HEK293 (cell line): ENCODE data around the gene LRRC2.

Experiments used
- CTCF ChIA-PET: fragments of 350-600 bp; formaldehyde crosslinking; extraction: SDS; loops from one replicate; lab custom pipeline; 2021; ENCODE audit warnings: antibody characterized with exemption; lab: Yijun Ruan, JAX
- POLR2A ChIA-PET: fragments of 300-600 bp; formaldehyde crosslinking; extraction: SDS; loops from one replicate; lab custom pipeline; 2020; ENCODE audit warnings: antibody characterized with exemption, inconsistent platforms; lab: Yijun Ruan, JAX
- H3K27ac ChIP-seq: fragments of 200-500 bp; sonication (Bioruptor generic); 2 replicates; pipeline ENCODE4 v1.5.1; 2014; ENCODE audit warnings: low read depth, low read length, control low read depth, inconsistent platforms; ENCODE audit errors: extremely low read depth
- H3K36me3 ChIP-seq, 2 experiments: fragments of 200-500 bp in 1 of 2; sonication (Bioruptor generic) in 1 of 2; 1 replicate in 1 of 2; 2 replicates in 1 of 2; pipeline ENCODE4 v1.5.1; 2014 to 2017; ENCODE audit warnings: inconsistent platforms in 2 of 2, low read length in 2 of 2; ENCODE audit not compliant: control insufficient read depth in 2 of 2, insufficient read depth in 1 of 2
- H3K4me1 ChIP-seq: fragments of 200-500 bp; sonication (Bioruptor generic); 2 replicates; pipeline ENCODE4 v1.5.1; 2014; ENCODE audit warnings: mild to moderate bottlenecking, low read length, inconsistent platforms; ENCODE audit not compliant: control insufficient read depth, insufficient read depth
- H3K4me3 ChIP-seq: 2 replicates; pipeline ENCODE4 v1.5.1; 2011; ENCODE audit warnings: low read depth, mild to moderate bottlenecking, control low read depth, low read length, moderate library complexity
- H3K9me3 ChIP-seq: fragments of 200-500 bp; sonication (Bioruptor generic); 2 replicates; pipeline ENCODE4 v1.5.1; 2014; ENCODE audit warnings: low read depth, low read length, inconsistent platforms; ENCODE audit not compliant: control insufficient read depth, insufficient read depth
- EGR2 ChIP-seq: fragments of 450-650 bp; formaldehyde crosslinking; IDR thresholded peaks from 2 replicates; pipeline ENCODE4 v1.5.1; 2016; ENCODE audit warnings: low read depth, missing biosample characterization, missing genetic modification characterization
- HOXA7 ChIP-seq: sonication (generic); formaldehyde crosslinking; IDR thresholded peaks from 2 replicates; pipeline ENCODE4 v1.8.1; 2022; ENCODE audit warnings: missing genetic modification reagents, borderline replicate concordance
- KLF8 ChIP-seq: fragments of 450-650 bp; formaldehyde crosslinking; IDR thresholded peaks from 2 replicates; pipeline ENCODE4 v1.5.1; 2016; ENCODE audit warnings: missing biosample characterization, missing genetic modification characterization
- SCRT2 ChIP-seq: fragments of 450-650 bp; formaldehyde crosslinking; IDR thresholded peaks from 2 replicates; pipeline ENCODE4 v1.5.1; 2016; ENCODE audit warnings: missing biosample characterization, missing genetic modification characterization
- TCF7L2 ChIP-seq: IDR thresholded peaks from 2 replicates; pipeline ENCODE4 v1.6.1; 2011; ENCODE audit warnings: low read depth, mild to moderate bottlenecking, inconsistent platforms, low read length, moderate library complexity, borderline replicate concordance
- TSHZ1 ChIP-seq: fragments of 450-650 bp; formaldehyde crosslinking; IDR thresholded peaks from 2 replicates; pipeline ENCODE4 v1.5.1; 2016; ENCODE audit warnings: missing biosample characterization, missing genetic modification characterization, borderline replicate concordance
- ZFP3 ChIP-seq: fragments of 450-650 bp; formaldehyde crosslinking; IDR thresholded peaks from 2 replicates; pipeline ENCODE4 v1.5.1; 2016; ENCODE audit warnings: low read depth, missing biosample characterization, missing genetic modification characterization
- ZFP37 ChIP-seq: fragments of 450-650 bp; formaldehyde crosslinking; IDR thresholded peaks from 2 replicates; pipeline ENCODE4 v1.5.1; 2016; ENCODE audit warnings: missing biosample characterization, missing genetic modification characterization
- ZNF112 ChIP-seq: fragments of 450-650 bp; formaldehyde crosslinking; IDR thresholded peaks from 2 replicates; pipeline ENCODE4 v1.5.0; 2017; ENCODE audit warnings: missing biosample characterization, missing genetic modification characterization
- ZNF155 ChIP-seq: fragments of 450-650 bp; formaldehyde crosslinking; IDR thresholded peaks from 2 replicates; pipeline ENCODE4 v1.5.1; 2016; ENCODE audit warnings: missing biosample characterization, missing genetic modification characterization
- ZNF169 ChIP-seq: fragments of 450-650 bp; formaldehyde crosslinking; IDR thresholded peaks from 2 replicates; pipeline ENCODE4 v1.5.1; 2016; ENCODE audit warnings: missing biosample characterization, missing genetic modification characterization
- ZNF2 ChIP-seq: fragments of 450-650 bp; formaldehyde crosslinking; IDR thresholded peaks from 2 replicates; pipeline ENCODE4 v1.5.1; 2016; ENCODE audit warnings: missing biosample characterization, missing genetic modification characterization
- ZNF366 ChIP-seq: fragments of 450-650 bp; formaldehyde crosslinking; conservative IDR thresholded peaks from 2 replicates; pipeline ENCODE4 v1.5.1; 2016; ENCODE audit warnings: missing biosample characterization, missing genetic modification characterization
- ZNF394 ChIP-seq: fragments of 450-650 bp; formaldehyde crosslinking; IDR thresholded peaks from 2 replicates; pipeline ENCODE4 v1.5.1; 2016; ENCODE audit warnings: missing biosample characterization, missing genetic modification characterization, mild to moderate bottlenecking, moderate library complexity, borderline replicate concordance
- ZNF510 ChIP-seq: fragments of 450-650 bp; formaldehyde crosslinking; IDR thresholded peaks from 2 replicates; pipeline ENCODE4 v1.5.1; 2018; ENCODE audit warnings: mild to moderate bottlenecking, missing genetic modification characterization, missing biosample characterization; ENCODE audit not compliant: insufficient replicate concordance
- ZNF544 ChIP-seq: fragments of 450-650 bp; formaldehyde crosslinking; IDR thresholded peaks from 2 replicates; pipeline ENCODE4 v1.5.0; 2017; ENCODE audit warnings: missing biosample characterization, missing genetic modification characterization
- ZNF600 ChIP-seq: fragments of 450-650 bp; formaldehyde crosslinking; IDR thresholded peaks from 2 replicates; pipeline ENCODE4 v1.5.1; 2016; ENCODE audit warnings: missing biosample characterization, missing genetic modification characterization
- ZNF610 ChIP-seq: fragments of 450-650 bp; formaldehyde crosslinking; IDR thresholded peaks from 2 replicates; pipeline ENCODE4 v1.5.1; 2016; ENCODE audit warnings: missing biosample characterization, missing genetic modification characterization, borderline replicate concordance
- ZNF629 ChIP-seq: fragments of 450-650 bp; formaldehyde crosslinking; IDR thresholded peaks from 2 replicates; pipeline ENCODE4 v1.5.1; 2017; ENCODE audit warnings: missing biosample characterization, missing genetic modification characterization
- ZNF658 ChIP-seq: fragments of 450-650 bp; formaldehyde crosslinking; IDR thresholded peaks from 2 replicates; pipeline ENCODE4; 2016; ENCODE audit warnings: missing biosample characterization, missing genetic modification characterization
- ZNF660 ChIP-seq: fragments of 450-650 bp; IDR thresholded peaks from 2 replicates; pipeline ENCODE4 v1.5.1; 2018; ENCODE audit warnings: missing biosample characterization, mild to moderate bottlenecking, missing genetic modification characterization
- ZNF677 ChIP-seq: fragments of 450-650 bp; IDR thresholded peaks from 2 replicates; pipeline ENCODE4 v1.5.0; 2018; ENCODE audit warnings: missing biosample characterization, mild to moderate bottlenecking, missing genetic modification characterization, moderate library complexity
- ZNF768 ChIP-seq: fragments of 450-650 bp; formaldehyde crosslinking; IDR thresholded peaks from 2 replicates; pipeline ENCODE4 v1.5.1; 2018; ENCODE audit warnings: missing biosample characterization, mild to moderate bottlenecking, missing genetic modification characterization
- ZNF777 ChIP-seq: fragments of 450-650 bp; formaldehyde crosslinking; IDR thresholded peaks from 2 replicates; pipeline ENCODE4 v1.5.1; 2017; ENCODE audit warnings: missing biosample characterization, missing genetic modification characterization, borderline replicate concordance
- ZNF791 ChIP-seq: fragments of 450-650 bp; formaldehyde crosslinking; IDR thresholded peaks from 2 replicates; pipeline ENCODE4 v1.5.1; 2016; ENCODE audit warnings: missing biosample characterization, missing genetic modification characterization
- ZXDB ChIP-seq: fragments of 450-650 bp; formaldehyde crosslinking; IDR thresholded peaks from 2 replicates; pipeline ENCODE4 v1.5.1; 2016; ENCODE audit warnings: missing biosample characterization, missing genetic modification characterization
- TF ChIP-seq, protein P1 (sequence below): fragments of 450-650 bp; formaldehyde crosslinking; IDR thresholded peaks from 2 replicates; pipeline ENCODE4 v1.5.1; 2016; ENCODE audit warnings: missing biosample characterization, missing genetic modification characterization, borderline replicate concordance

LRRC2 gene

GRCh38 chr3:46584598-46585467 is 18.7 kb upstream of the LRRC2 start:
- no peak overlapping the region for H3K4me3 ChIP-seq
- H3K4me1 ChIP-seq, result no peaks in the 10 kb centered on the region
- CTCF ChIA-PET, result interaction anchor here (0.7 to 1.7 kb wide), 3 partner anchors 87 to 97 kb away, joined by 3 to 6 read pairs (median 4); partner anchors contain the start of gene RTP3
- no peaks in the 10 kb centered on the region for H3K36me3 ChIP-seq
- H3K9me3 ChIP-seq, result no peaks in the 10 kb centered on the region
- H3K27ac ChIP-seq, result no peak overlapping the region
- TF ChIP-seq KLF8 (tag by site-specific recombination), result no peak
- TF ChIP-seq ZNF394 (tag by site-specific recombination), result no peak
- TF ChIP-seq ZNF677 (tag by site-specific recombination), result no peak
- TF ChIP-seq ZNF600 (tag by site-specific recombination), result no peak
- no peak for TF ChIP-seq SCRT2 (tag by site-specific recombination)
- TF ChIP-seq ZNF610 (tag by site-specific recombination), result no peak
- TF ChIP-seq EGR2 (tag by site-specific recombination), result no peak
- no peak for TF ChIP-seq TSHZ1 (tag by site-specific recombination)
- no peak for TF ChIP-seq ZNF366 (tag by site-specific recombination)
- no peak for TF ChIP-seq ZNF791 (tag by site-specific recombination)
- TF ChIP-seq ZFP3 (tag by site-specific recombination), result no peak
- TF ChIP-seq ZNF658 (tag by site-specific recombination), result no peak
- TF ChIP-seq ZXDB (tag by site-specific recombination), result no peak
- no peak for TF ChIP-seq ZNF510
- POLR2A ChIA-PET, result no interaction called here

- POLR2A ChIA-PET, result no interaction called here
- Histone ChIP-seq H3K36me3 (no peaks in the 10 kb centered on the region), H3K9me3 (no peaks in the 10 kb centered on the region), H3K27ac (no peak overlapping the region), H3K4me1 (no peaks in the 10 kb centered on the region), H3K4me3 (no peak overlapping the region)
- CTCF ChIA-PET, result no interaction called here
- TF ChIP-seq HOXA7 (CRISPR knock-in tag), result no peak
- TF ChIP-seq ZNF660, result no peak
- TF ChIP-seq ZNF544, result no peak
- no peak for TF ChIP-seq ZNF629 (tag by site-specific recombination)
- TF ChIP-seq ZNF777, result no peak
- no peak for TF ChIP-seq ZNF169 (tag by site-specific recombination)
- no peak for TF ChIP-seq ZNF2 (tag by site-specific recombination)
- no peak for TF ChIP-seq ZNF112
- no peak for TF ChIP-seq ZNF768
- no peak for TF ChIP-seq ZFP37 (tag by site-specific recombination)
- TF ChIP-seq, protein P1, sequence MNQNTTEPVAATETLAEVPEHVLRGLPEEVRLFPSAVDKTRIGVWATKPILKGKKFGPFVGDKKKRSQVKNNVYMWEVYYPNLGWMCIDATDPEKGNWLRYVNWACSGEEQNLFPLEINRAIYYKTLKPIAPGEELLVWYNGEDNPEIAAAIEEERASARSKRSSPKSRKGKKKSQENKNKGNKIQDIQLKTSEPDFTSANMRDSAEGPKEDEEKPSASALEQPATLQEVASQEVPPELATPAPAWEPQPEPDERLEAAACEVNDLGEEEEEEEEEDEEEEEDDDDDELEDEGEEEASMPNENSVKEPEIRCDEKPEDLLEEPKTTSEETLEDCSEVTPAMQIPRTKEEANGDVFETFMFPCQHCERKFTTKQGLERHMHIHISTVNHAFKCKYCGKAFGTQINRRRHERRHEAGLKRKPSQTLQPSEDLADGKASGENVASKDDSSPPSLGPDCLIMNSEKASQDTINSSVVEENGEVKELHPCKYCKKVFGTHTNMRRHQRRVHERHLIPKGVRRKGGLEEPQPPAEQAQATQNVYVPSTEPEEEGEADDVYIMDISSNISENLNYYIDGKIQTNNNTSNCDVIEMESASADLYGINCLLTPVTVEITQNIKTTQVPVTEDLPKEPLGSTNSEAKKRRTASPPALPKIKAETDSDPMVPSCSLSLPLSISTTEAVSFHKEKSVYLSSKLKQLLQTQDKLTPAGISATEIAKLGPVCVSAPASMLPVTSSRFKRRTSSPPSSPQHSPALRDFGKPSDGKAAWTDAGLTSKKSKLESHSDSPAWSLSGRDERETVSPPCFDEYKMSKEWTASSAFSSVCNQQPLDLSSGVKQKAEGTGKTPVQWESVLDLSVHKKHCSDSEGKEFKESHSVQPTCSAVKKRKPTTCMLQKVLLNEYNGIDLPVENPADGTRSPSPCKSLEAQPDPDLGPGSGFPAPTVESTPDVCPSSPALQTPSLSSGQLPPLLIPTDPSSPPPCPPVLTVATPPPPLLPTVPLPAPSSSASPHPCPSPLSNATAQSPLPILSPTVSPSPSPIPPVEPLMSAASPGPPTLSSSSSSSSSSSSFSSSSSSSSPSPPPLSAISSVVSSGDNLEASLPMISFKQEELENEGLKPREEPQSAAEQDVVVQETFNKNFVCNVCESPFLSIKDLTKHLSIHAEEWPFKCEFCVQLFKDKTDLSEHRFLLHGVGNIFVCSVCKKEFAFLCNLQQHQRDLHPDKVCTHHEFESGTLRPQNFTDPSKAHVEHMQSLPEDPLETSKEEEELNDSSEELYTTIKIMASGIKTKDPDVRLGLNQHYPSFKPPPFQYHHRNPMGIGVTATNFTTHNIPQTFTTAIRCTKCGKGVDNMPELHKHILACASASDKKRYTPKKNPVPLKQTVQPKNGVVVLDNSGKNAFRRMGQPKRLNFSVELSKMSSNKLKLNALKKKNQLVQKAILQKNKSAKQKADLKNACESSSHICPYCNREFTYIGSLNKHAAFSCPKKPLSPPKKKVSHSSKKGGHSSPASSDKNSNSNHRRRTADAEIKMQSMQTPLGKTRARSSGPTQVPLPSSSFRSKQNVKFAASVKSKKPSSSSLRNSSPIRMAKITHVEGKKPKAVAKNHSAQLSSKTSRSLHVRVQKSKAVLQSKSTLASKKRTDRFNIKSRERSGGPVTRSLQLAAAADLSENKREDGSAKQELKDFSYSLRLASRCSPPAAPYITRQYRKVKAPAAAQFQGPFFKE (tag by site-specific recombination), result no peak
- TF ChIP-seq TCF7L2, result no peak
- no peak for TF ChIP-seq ZNF394 (tag by site-specific recombination)
- TF ChIP-seq ZNF155 (tag by site-specific recombination), result no peak
These were observed 14.6 kb upstream of the LRRC2 start for GRCh38 chr3:46580675-46581074.
